Endothelial cell of umbilical vein (primary cell): ENCODE measurements around the gene EIF2S1. TPM values are rescaled to one million over a fixed set of nuclear protein-coding genes. Genes with fewer than 3 reads are reported as not detected.

ENCODE experiments used
- BruUV-seq: library from RNA; stranded (reverse); fragments of 400-500 nt; replicated peaks from 2 replicates; lab custom pipeline; 2021; lab: Mats Ljungman, UMichigan
- CTCF ChIA-PET: fragments of 300-600, 350-600 bp; sonication (Branson Sonifier 250); formaldehyde crosslinking; loops from one replicate; lab custom pipeline; 2021; ENCODE audit warnings: antibody characterized with exemption, inconsistent platforms; lab: Charles Lee
- POLR2A ChIA-PET: fragments of 300-600, 350-600 bp; sonication (Branson Sonifier 250); formaldehyde crosslinking; loops from one replicate; lab custom pipeline; 2021; ENCODE audit warnings: antibody characterized with exemption, inconsistent platforms; lab: Charles Lee
- DNase-seq: peaks from one replicate; pipeline ENCODE4 v3.0.0-alpha.2; 2011; ENCODE audit warnings: low read depth, low spot score
- FAIRE-seq: peaks from 2 replicates; lab custom pipeline; 2011; peaks lifted over from hg19 to GRCh38; lab: Jason Lieb, UNC
- H2AFZ ChIP-seq: 2 replicates; pipeline ENCODE4 v1.6.0; 2012; ENCODE audit warnings: low read depth, low read length, control low read depth, inconsistent platforms
- H3K27ac ChIP-seq: 2 replicates; pipeline ENCODE4 v1.5.1; 2011; ENCODE audit warnings: low read depth, mild to moderate bottlenecking, control low read depth, low read length, moderate library complexity; ENCODE audit not compliant: insufficient read depth
- H3K27me3 ChIP-seq, 2 experiments: 2 replicates each; pipeline versions ENCODE4 v1.6.0 to v1.6.1; 2011; ENCODE audit warnings: low read length in 2 of 2, mixed read lengths in 1 of 2; ENCODE audit not compliant: control insufficient read depth in 2 of 2, insufficient read depth in 2 of 2
- H3K36me3 ChIP-seq, 2 experiments: 2 replicates in 1 of 2; 3 replicates in 1 of 2; pipeline ENCODE4 v1.5.1; 2011; ENCODE audit warnings: low read length in 2 of 2, mild to moderate bottlenecking in 1 of 2, moderate library complexity in 1 of 2; ENCODE audit not compliant: control insufficient read depth in 2 of 2, insufficient read depth in 2 of 2; ENCODE audit errors: extremely low read depth in 1 of 2
- H3K4me1 ChIP-seq: 3 replicates; pipeline ENCODE4 v1.5.1; 2011; ENCODE audit warnings: mild to moderate bottlenecking, low read length; ENCODE audit not compliant: control insufficient read depth, insufficient read depth; ENCODE audit errors: extremely low read depth
- H3K4me2 ChIP-seq: 2 replicates; pipeline ENCODE4 v1.6.1; 2011; ENCODE audit warnings: low read length, control low read depth, mixed read lengths; ENCODE audit not compliant: insufficient read depth
- H3K4me3 ChIP-seq, 3 experiments: fragments of 200-600 bp in 1 of 3; sonication (generic), shearing (Covaris generic) in 1 of 3; replicated peaks in 1 of 3; 2 replicates each; pipeline ENCODE4 v1.5.1; 2011 to 2016; ENCODE audit warnings: control low read depth in 3 of 3, low read length in 3 of 3, mild to moderate bottlenecking in 2 of 3, inconsistent platforms in 1 of 3, low read depth in 1 of 3, moderate library complexity in 1 of 3; ENCODE audit not compliant: insufficient read depth in 1 of 3
- H3K79me2 ChIP-seq: 2 replicates; pipeline ENCODE4 v1.6.0; 2012; ENCODE audit warnings: low read length, inconsistent platforms; ENCODE audit not compliant: control insufficient read depth, insufficient read depth
- H3K9ac ChIP-seq: replicated peaks from 2 replicates; pipeline ENCODE3; 2011; ENCODE audit warnings: low read length, control low read depth; ENCODE audit not compliant: insufficient read depth; ENCODE audit errors: extremely low read depth
- H3K9me1 ChIP-seq: replicated peaks from 3 replicates; pipeline ENCODE4 v1.6.0; 2011; ENCODE audit warnings: mild to moderate bottlenecking, low read length; ENCODE audit not compliant: control insufficient read depth, insufficient read depth; ENCODE audit errors: extremely low read depth
- H3K9me3 ChIP-seq: replicated peaks from 2 replicates; pipeline ENCODE4 v1.5.1; 2012; ENCODE audit warnings: low read length, inconsistent platforms; ENCODE audit not compliant: control insufficient read depth, insufficient read depth
- H4K20me1 ChIP-seq: replicated peaks from 2 replicates; pipeline ENCODE3; 2011; ENCODE audit warnings: mild to moderate bottlenecking, low read length; ENCODE audit not compliant: control insufficient read depth, insufficient read depth; ENCODE audit errors: extremely low read depth
- EZH2 ChIP-seq: IDR thresholded peaks from 2 replicates; pipeline ENCODE4 v1.6.1; 2012; ENCODE audit warnings: borderline replicate concordance, low read depth, mild to moderate bottlenecking, moderate library complexity, low read length, inconsistent platforms; ENCODE audit not compliant: severe bottlenecking
- FOS ChIP-seq: IDR thresholded peaks from 2 replicates; pipeline ENCODE4 v1.6.1; 2011; ENCODE audit warnings: mild to moderate bottlenecking, low read length, moderate library complexity, borderline replicate concordance; ENCODE audit not compliant: insufficient read depth
- GATA2 ChIP-seq: IDR thresholded peaks from 2 replicates; pipeline ENCODE4 v1.7.0; 2011; ENCODE audit warnings: low read depth, mild to moderate bottlenecking, moderate library complexity, mixed read lengths, low read length; ENCODE audit not compliant: insufficient read length, insufficient read depth
- JUN ChIP-seq: IDR thresholded peaks from 2 replicates; pipeline ENCODE4 v1.6.1; 2011; ENCODE audit warnings: borderline replicate concordance, low read depth; ENCODE audit not compliant: insufficient read length, insufficient read depth
- MYC ChIP-seq: IDR thresholded peaks from one replicate; pipeline ENCODE4 v1.6.1; 2011; ENCODE audit warnings: mild to moderate bottlenecking, low read depth, low read length
- POLR2A ChIP-seq: IDR thresholded peaks from 2 replicates; pipeline ENCODE4 v1.6.1; 2012; ENCODE audit warnings: low read depth, mild to moderate bottlenecking, control low read depth, low read length
- POLR2AphosphoS5 ChIP-seq: IDR thresholded peaks from 2 replicates; pipeline ENCODE4 v1.6.1; 2012; ENCODE audit warnings: low read depth, mild to moderate bottlenecking, control low read depth, low read length, moderate library complexity; ENCODE audit not compliant: insufficient read depth
- dilution Hi-C: fragments of 300-500 bp; cut with MboI; formaldehyde crosslinking; loops from one replicate; pipeline ENCODE4 v1.15.0; 2019; ENCODE audit warnings: low sequenced_read_pairs; ENCODE audit not compliant: extremely low pct_ligation_motif_present
- intact Hi-C: fragments of 100-400 bp; cut with micrococcal nuclease; formaldehyde crosslinking; loops from one replicate; pipeline ENCODE4 v1.10.0; 2022
- polyA plus RNA-seq, 4 experiments: library from polyadenylated mRNA; depleted of rRNA in 3 of 4; stranded (reverse) in 3 of 4; unstranded in 1 of 4; fragments of >200 nt; gene quantifications; 2 replicates each; pipeline versions ENCODE4 v1.2.1 to v1.2.3, GENCODE V29; 2011 to 2012; ENCODE audit warnings: missing spikeins in 1 of 4
- total RNA-seq: library from RNA; stranded (reverse); gene quantifications from 2 replicates; pipeline ENCODE4 v1.2.3, GENCODE V29; 2021
- TF ChIP-seq, protein P1 (sequence below), 2 donors: IDR thresholded peaks; 1 replicate in 1 of 2; 2 replicates in 1 of 2; pipeline ENCODE4 v1.5.1; 2011; ENCODE audit warnings: low read length in 2 of 2, mild to moderate bottlenecking in 2 of 2, moderate library complexity in 2 of 2, control low read depth in 1 of 2, inconsistent platforms in 1 of 2, low read depth in 1 of 2; ENCODE audit not compliant: insufficient read depth in 1 of 2; ENCODE audit errors: extremely low read depth in 1 of 2
- TF ChIP-seq, protein P2 (sequence below): IDR thresholded peaks from 2 replicates; pipeline ENCODE4 v1.6.1; 2011; ENCODE audit not compliant: insufficient read depth, insufficient read length

Gene EIF2S1
- total and polyA plus RNA-seq, 2 donors (not counting 3 experiments of a cell fraction or from before 2014, with no cell fraction given), result 36.8 to 135 TPM

DNA sequence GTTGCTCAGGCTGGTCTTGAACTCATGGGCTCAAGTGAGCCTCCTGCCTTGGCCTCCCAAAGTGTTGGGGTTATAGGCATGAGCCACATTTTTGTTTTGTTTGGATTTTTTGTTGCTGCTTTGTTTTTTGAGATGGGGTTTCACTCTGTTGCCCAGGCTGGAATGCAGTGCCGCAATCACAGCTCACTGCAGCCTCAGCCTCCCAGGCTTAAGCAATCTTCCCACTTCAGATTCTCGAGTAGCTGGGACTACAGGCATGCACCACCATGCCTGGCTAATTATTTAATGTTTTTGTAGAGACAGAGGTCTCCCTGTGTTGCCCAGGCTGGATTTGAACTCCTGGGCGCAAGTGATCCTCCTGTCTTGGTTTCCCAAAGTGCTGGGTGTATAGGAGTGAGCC lies 57.5 kb downstream of the EIF2S1 start:
- CTCF ChIA-PET, result interaction anchor here (1.2 to 3.5 kb wide), 3 partner anchors 9 to 287 kb away, joined by 3 to 10 read pairs (median 3); no protein-coding TSS in a partner anchor
- POLR2A ChIA-PET, result no interaction called here
- FAIRE-seq (no peak), DNase-seq (no peak)
- H3K9ac ChIP-seq, result no peak overlapping the region
- peaks cover 28% of the 10 kb centered on the region for H3K4me1 ChIP-seq
- H3K36me3 ChIP-seq, result no peaks in the 10 kb centered on the region
- H3K9me3 ChIP-seq, result no peaks in the 10 kb centered on the region
- no peaks in the 10 kb centered on the region for H3K27me3 ChIP-seq
- no peak for TF ChIP-seq POLR2AphosphoS5
- H3K4me2 ChIP-seq, result no peak overlapping the region
- H3K9me1 ChIP-seq, result no peaks in the 10 kb centered on the region
- intact Hi-C loops, result no loop called here
- H2AFZ ChIP-seq, result no peak overlapping the region
- H3K27ac ChIP-seq, result no peak overlapping the region
- no TSS peak for BruUV-seq
- no peaks in the 10 kb centered on the region for H4K20me1 ChIP-seq
- no peaks in the 10 kb centered on the region for H3K79me2 ChIP-seq
- dilution Hi-C loops, result no loop called here
- H3K4me3 ChIP-seq, result no peak overlapping the region

DNA sequence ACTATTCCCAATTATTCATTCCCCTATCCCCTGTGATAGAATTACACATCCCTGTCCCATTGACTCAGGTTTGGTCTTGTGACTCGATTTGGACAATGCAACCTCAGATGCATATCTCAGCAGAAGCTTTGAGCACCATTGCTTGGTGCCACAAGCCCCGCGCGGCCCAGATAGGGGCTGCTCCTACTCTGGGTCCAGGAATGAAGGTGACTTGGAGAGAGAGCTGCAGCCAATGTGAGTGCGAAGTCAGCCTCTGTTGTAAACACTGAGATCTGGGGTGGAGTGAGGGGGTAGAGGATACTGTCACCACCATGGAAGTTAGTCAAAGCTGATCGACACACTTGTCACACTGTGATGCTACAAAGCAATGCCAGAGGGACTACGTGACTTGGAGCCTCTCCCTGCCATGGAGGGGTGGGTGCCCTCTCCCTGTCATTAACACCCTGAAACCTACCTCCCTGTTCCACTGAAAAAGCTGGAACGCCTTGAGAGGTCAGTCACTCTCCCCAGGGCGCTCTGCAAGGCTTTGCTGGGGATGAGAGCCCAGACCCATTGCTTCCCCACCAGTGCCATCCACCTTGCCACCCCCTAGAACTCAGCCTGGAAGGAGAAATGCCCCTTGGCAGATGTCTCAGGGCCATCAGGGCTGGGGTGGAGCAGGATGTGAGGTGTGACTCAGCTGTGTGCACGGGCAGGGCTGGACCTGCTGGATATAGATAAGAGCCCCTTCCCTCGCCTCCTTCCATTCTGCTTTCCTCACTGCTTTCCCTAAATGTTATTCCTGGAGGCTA lies 58.5 kb downstream of the EIF2S1 start:
- peak; percentile 29 for DNase-seq
- Histone ChIP-seq H3K4me2 (no peak overlapping the region), H3K4me3 (no peak overlapping the region), H2AFZ (no peak overlapping the region), H3K79me2 (no peaks in the 10 kb centered on the region), H3K9me3 (no peaks in the 10 kb centered on the region), H3K9me1 (no peaks in the 10 kb centered on the region), H3K27ac (no peak overlapping the region), H3K27me3 (no peaks in the 10 kb centered on the region), H3K9ac (no peak overlapping the region), H3K36me3 (no peaks in the 10 kb centered on the region), H4K20me1 (no peaks in the 10 kb centered on the region), H3K4me1 (peaks cover 24% of the 10 kb centered on the region)
- dilution Hi-C loops (no loop called here), intact Hi-C loops (no loop called here)
- BruUV-seq, result no TSS peak
- ChIA-PET POLR2A (no interaction called here), CTCF (interaction anchor here (0.7 to 3.5 kb wide), 4 partner anchors 8 to 286 kb away, joined by 3 to 10 read pairs (median 4); no protein-coding TSS in a partner anchor)
- FAIRE-seq, result peak; percentile 68
- TF ChIP-seq GATA2 (peak; percentile 92), MYC (no peak), EZH2 (no peak), JUN (no peak), FOS (peak; percentile 76), POLR2AphosphoS5 (no peak), POLR2A (no peak)
- TF ChIP-seq, protein P1, sequence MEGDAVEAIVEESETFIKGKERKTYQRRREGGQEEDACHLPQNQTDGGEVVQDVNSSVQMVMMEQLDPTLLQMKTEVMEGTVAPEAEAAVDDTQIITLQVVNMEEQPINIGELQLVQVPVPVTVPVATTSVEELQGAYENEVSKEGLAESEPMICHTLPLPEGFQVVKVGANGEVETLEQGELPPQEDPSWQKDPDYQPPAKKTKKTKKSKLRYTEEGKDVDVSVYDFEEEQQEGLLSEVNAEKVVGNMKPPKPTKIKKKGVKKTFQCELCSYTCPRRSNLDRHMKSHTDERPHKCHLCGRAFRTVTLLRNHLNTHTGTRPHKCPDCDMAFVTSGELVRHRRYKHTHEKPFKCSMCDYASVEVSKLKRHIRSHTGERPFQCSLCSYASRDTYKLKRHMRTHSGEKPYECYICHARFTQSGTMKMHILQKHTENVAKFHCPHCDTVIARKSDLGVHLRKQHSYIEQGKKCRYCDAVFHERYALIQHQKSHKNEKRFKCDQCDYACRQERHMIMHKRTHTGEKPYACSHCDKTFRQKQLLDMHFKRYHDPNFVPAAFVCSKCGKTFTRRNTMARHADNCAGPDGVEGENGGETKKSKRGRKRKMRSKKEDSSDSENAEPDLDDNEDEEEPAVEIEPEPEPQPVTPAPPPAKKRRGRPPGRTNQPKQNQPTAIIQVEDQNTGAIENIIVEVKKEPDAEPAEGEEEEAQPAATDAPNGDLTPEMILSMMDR (IDR thresholded peaks at IDR 0.05; ENCODE audit: extremely low read depth in 1 of 2, insufficient read depth in 1 of 2, low read depth in 1 of 2, low read length in 2 of 2), result no peak
- TF ChIP-seq, protein P2, sequence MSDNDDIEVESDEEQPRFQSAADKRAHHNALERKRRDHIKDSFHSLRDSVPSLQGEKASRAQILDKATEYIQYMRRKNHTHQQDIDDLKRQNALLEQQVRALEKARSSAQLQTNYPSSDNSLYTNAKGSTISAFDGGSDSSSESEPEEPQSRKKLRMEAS, result no peak
